PC-9 (cell line): ENCODE data around the gene FCGBP.

ENCODE experiments used
- CTCF ChIP-seq: fragments of 200-600 bp; sonication (generic); conservative IDR thresholded peaks from 2 replicates; pipeline ENCODE4 v1.6.1; 2017; ENCODE audit warnings: mixed run types, antibody characterized with exemption, mild to moderate bottlenecking, moderate library complexity
- EZH2 ChIP-seq: fragments of 200-600 bp; sonication (generic); IDR thresholded peaks from 2 replicates; pipeline ENCODE4 v1.8.0; 2017; ENCODE audit warnings: antibody characterized with exemption, low read depth

GRCh38 chr19:39970425-39970674 is 35.9 kb upstream of the FCGBP start:
- TF ChIP-seq CTCF: no peak
- no peak for TF ChIP-seq EZH2
